DND-41 (cell line): ENCODE results near the gene F11R.

Experiments used
- ATAC-seq: fragments of 200-7000 bp; cut with Tn5 transposase; 3 replicates; pipeline ENCODE4 v1.9.1; 2021; ENCODE audit warnings: low read depth; ENCODE audit not compliant: insufficient read depth
- DNase-seq: peaks from one replicate; pipeline ENCODE4 v3.0.0-alpha.2; 2020
- H2AFZ ChIP-seq: 2 replicates; pipeline ENCODE4 v1.6.0; 2012; ENCODE audit warnings: low read depth, low read length
- H3K27ac ChIP-seq: 2 replicates; pipeline ENCODE4 v1.5.1; 2012; ENCODE audit warnings: low read length, inconsistent platforms
- H3K27me3 ChIP-seq: fragments of 200-600 bp; sonication (generic); 2 replicates; pipeline ENCODE4 v1.6.0; 2012; ENCODE audit warnings: low read length, mild to moderate bottlenecking, inconsistent platforms; ENCODE audit not compliant: insufficient read depth, poor library complexity
- H3K36me3 ChIP-seq: 2 replicates; pipeline ENCODE4 v1.5.1; 2012; ENCODE audit warnings: low read length, inconsistent platforms; ENCODE audit not compliant: insufficient read depth
- H3K4me1 ChIP-seq: 2 replicates; pipeline ENCODE4 v1.5.1; 2012; ENCODE audit warnings: mild to moderate bottlenecking, low read length; ENCODE audit not compliant: insufficient read depth
- H3K4me2 ChIP-seq: 2 replicates; pipeline ENCODE4 v1.6.0; 2012; ENCODE audit warnings: mild to moderate bottlenecking, moderate library complexity, low read length, inconsistent platforms; ENCODE audit not compliant: insufficient read depth
- H3K4me3 ChIP-seq, 2 experiments: fragments of 200-600 bp in 1 of 2; shearing (Covaris generic) in 1 of 2; 2 replicates each; pipeline ENCODE4 v1.5.1; 2012 to 2016; ENCODE audit warnings: inconsistent platforms in 2 of 2, low read length in 2 of 2, mild to moderate bottlenecking in 2 of 2, low read depth in 1 of 2, moderate library complexity in 1 of 2
- H3K79me2 ChIP-seq: 2 replicates; pipeline ENCODE4 v1.6.0; 2012; ENCODE audit warnings: low read length, inconsistent platforms; ENCODE audit not compliant: insufficient read depth
- H3K9ac ChIP-seq: 2 replicates; pipeline ENCODE4 v1.6.0; 2012; ENCODE audit warnings: low read depth, mild to moderate bottlenecking, inconsistent platforms, low read length, moderate library complexity
- H3K9me3 ChIP-seq: 2 replicates; pipeline ENCODE4 v1.5.1; 2012; ENCODE audit warnings: low read length, moderate library complexity, mild to moderate bottlenecking, inconsistent platforms; ENCODE audit not compliant: insufficient read depth, severe bottlenecking
- H4K20me1 ChIP-seq: 2 replicates; pipeline ENCODE4 v1.6.0; 2012; ENCODE audit warnings: low read length; ENCODE audit not compliant: insufficient read depth
- EZH2 ChIP-seq: IDR thresholded peaks from 3 replicates; pipeline ENCODE4 v1.6.1; 2012; ENCODE audit warnings: borderline replicate concordance, low read depth, mild to moderate bottlenecking, moderate library complexity, low read length, inconsistent platforms; ENCODE audit not compliant: severe bottlenecking
- TF ChIP-seq, protein P1 (sequence below): IDR thresholded peaks from 2 replicates; pipeline ENCODE4 v1.5.1; 2012; ENCODE audit warnings: borderline replicate concordance, low read length, moderate library complexity, mild to moderate bottlenecking; ENCODE audit not compliant: poor library complexity, severe bottlenecking; ENCODE audit errors: extremely low read depth

Gene F11R

DNA sequence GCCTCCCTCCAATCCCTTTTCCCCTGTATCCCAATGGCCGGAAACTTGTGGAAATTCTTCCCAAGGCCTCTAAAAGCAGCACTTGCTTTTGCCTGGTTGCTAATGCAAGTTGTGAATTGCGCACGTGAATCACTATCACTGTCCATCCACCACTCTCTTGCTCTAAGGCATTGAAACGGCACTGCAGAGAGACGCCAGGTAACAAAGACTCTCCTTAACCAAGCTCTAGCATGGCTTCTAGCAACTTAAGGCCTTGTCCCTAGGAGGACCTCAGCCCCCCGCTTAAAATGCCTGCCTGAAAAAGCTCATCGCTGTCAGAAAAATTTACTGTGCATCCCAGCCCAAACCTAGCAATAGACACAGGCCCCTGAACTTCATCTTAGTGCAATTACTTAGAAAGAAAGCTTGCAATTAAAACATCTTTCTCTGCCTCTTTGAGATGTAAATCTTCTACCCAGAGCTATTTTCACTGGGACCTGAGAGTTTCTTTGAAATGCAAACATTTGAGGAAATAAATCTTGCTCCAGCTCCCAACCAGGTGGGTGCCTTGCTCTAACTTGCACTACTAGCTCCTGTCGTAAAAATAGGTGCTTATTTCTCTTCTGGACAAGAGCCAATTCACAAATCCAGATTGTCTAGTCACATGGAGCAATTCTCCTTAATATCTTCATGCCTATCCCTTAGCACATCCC, 33.4 kb downstream of the F11R start:
- no peak overlapping the region for H3K9ac ChIP-seq
- no peak for ATAC-seq
- H3K27ac ChIP-seq, result no peak overlapping the region
- no peak overlapping the region for H2AFZ ChIP-seq
- no peaks in the 10 kb centered on the region for H3K27me3 ChIP-seq
- no peaks in the 10 kb centered on the region for H3K36me3 ChIP-seq
- DNase-seq, result no peak
- no peaks in the 10 kb centered on the region for H4K20me1 ChIP-seq
- H3K4me3 ChIP-seq, result no peak overlapping the region
- no peak overlapping the region for H3K4me2 ChIP-seq
- H3K4me1 ChIP-seq, result peaks cover 9% of the 10 kb centered on the region
- H3K79me2 ChIP-seq, result no peaks in the 10 kb centered on the region
- no peak for TF ChIP-seq EZH2
- TF ChIP-seq, protein P1, sequence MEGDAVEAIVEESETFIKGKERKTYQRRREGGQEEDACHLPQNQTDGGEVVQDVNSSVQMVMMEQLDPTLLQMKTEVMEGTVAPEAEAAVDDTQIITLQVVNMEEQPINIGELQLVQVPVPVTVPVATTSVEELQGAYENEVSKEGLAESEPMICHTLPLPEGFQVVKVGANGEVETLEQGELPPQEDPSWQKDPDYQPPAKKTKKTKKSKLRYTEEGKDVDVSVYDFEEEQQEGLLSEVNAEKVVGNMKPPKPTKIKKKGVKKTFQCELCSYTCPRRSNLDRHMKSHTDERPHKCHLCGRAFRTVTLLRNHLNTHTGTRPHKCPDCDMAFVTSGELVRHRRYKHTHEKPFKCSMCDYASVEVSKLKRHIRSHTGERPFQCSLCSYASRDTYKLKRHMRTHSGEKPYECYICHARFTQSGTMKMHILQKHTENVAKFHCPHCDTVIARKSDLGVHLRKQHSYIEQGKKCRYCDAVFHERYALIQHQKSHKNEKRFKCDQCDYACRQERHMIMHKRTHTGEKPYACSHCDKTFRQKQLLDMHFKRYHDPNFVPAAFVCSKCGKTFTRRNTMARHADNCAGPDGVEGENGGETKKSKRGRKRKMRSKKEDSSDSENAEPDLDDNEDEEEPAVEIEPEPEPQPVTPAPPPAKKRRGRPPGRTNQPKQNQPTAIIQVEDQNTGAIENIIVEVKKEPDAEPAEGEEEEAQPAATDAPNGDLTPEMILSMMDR, result no peak
- no peaks in the 10 kb centered on the region for H3K9me3 ChIP-seq

DNA sequence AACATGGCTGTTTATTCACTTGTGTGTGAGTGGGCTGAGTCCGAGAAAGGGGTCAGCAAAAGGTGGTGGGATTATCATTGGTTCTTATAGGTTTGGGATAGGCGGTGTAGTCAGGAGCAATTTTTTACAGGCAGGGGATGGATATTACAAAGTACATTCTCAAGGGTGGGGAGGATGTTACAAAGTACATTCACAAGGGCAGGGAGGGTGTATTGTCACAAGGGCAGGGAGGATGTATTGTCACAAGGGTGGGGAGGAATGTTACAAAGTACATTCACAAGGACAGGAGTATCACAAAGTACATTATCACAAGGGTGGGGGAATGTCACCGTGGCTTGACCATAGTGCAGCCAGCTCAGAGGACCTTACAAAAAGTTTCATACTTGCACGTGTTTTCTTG, 35.2 kb downstream of the F11R start:
- DNase-seq (no peak), ATAC-seq (no peak)
- H2AFZ ChIP-seq, result no peak overlapping the region
- H3K36me3 ChIP-seq, result no peaks in the 10 kb centered on the region
- H4K20me1 ChIP-seq, result no peaks in the 10 kb centered on the region
- no peak overlapping the region for H3K27ac ChIP-seq
- H3K4me1 ChIP-seq, result peaks cover 9% of the 10 kb centered on the region
- H3K9ac ChIP-seq, result no peak overlapping the region
- no peak for TF ChIP-seq EZH2
- TF ChIP-seq, protein P1, result no peak
- no peak overlapping the region for H3K4me3 ChIP-seq
- no peak overlapping the region for H3K4me2 ChIP-seq
- H3K27me3 ChIP-seq, result no peaks in the 10 kb centered on the region
- no peaks in the 10 kb centered on the region for H3K79me2 ChIP-seq
- no peaks in the 10 kb centered on the region for H3K9me3 ChIP-seq

DNA sequence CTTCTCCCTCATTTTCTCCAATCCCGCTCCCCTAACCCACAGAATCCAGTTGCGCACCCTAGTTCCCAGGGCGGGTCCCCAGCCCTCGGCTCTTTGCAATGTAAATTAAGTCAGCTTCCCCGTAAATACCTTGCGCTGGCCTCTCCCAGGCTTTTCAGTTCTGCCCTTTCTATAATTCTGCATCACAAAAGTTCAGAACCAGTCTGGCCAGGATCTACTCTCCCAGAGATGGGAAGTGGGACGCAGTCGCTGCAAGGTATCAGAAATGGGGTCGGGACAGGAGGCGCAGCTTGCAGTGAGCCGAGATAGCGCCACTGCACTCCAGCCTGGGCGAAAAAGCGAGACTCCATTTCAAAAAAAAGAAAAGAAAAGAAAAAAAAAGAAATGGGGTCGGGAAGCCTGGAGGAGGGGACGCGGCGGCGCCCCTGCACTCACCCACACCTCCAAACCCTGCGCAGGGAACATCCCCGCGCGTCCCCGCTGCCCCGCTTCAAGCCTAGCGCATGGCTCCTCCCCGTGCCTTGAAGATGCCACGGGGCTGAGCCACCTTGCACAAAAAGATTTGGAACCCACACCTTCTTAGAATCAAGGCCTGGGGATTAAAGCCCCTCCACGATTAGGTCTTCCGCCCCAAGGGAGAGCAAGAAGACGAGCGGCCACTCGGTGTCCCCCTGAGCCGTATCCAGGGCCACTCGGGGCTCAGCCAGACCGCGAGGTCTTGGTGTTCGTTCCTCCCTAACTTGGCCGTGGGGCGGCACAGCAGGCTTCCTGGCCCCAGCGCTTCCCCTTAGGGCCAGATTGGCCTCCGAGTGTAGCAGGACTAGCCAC, 39.2 kb downstream of the F11R start:
- no peaks in the 10 kb centered on the region for H3K36me3 ChIP-seq
- ATAC-seq (no peak), DNase-seq (no peak)
- H3K4me1 ChIP-seq, result no peaks in the 10 kb centered on the region
- no peak overlapping the region for H3K27ac ChIP-seq
- H3K79me2 ChIP-seq, result no peaks in the 10 kb centered on the region
- no peaks in the 10 kb centered on the region for H3K27me3 ChIP-seq
- TF ChIP-seq, protein P1, result no peak
- no peak for TF ChIP-seq EZH2
- H4K20me1 ChIP-seq, result no peaks in the 10 kb centered on the region
- no peak overlapping the region for H3K9ac ChIP-seq
- no peaks in the 10 kb centered on the region for H3K9me3 ChIP-seq
- no peak overlapping the region for H2AFZ ChIP-seq
- no peak overlapping the region for H3K4me3 ChIP-seq
- H3K4me2 ChIP-seq, result no peak overlapping the region
